Measurements from ENCODE around the gene TRMT2A. TPM values are rescaled to one million over a fixed set of nuclear protein-coding genes. Genes with fewer than 3 reads are reported as not detected.

TRMT2A gene
- total RNA-seq, 4 donors from 2014 or later, result 34.0 to 36.7 (median 35.0) TPM

- TF ChIP-seq POLR2A (IDR thresholded peaks at IDR 0.05; ENCODE audit: low read depth) (no peak), POLR2AphosphoS5 (IDR thresholded peaks at IDR 0.05) (no peak), CTCF (IDR thresholded peaks at IDR 0.05) (no peak), EP300 (IDR thresholded peaks at IDR 0.05) (no peak)
- H3K27ac ChIP-seq (replicated peaks in 1 of 4), result no peak overlapping the region
- no peak for DNase-seq (ENCODE audit: extremely low spot score)
- H3K36me3 ChIP-seq, result peaks cover 0 to 69% (median 56%) of the 10 kb centered on the region in 4 donors
- 74% methylated on average over 7 of the region's 22 CpGs for WGBS
- H3K27me3 ChIP-seq, result no peaks in the 10 kb centered on the region
- no peaks in the 10 kb centered on the region for H3K9me3 ChIP-seq
- H3K4me1 ChIP-seq, result peaks cover 21 to 26% (median 24%) of the 10 kb centered on the region in 4 donors
- no peak overlapping the region for H3K4me3 ChIP-seq
- intact Hi-C loops (cut with DNase I), result no loop called here
Observed at GRCh38 chr22:20141186-20142077, 24.4 kb upstream of the TRMT2A start.

- Histone ChIP-seq H3K9me3 (no peaks in the 10 kb centered on the region), H3K27me3 (no peaks in the 10 kb centered on the region), H3K36me3 (peaks cover 0 to 64% (median 54%) of the 10 kb centered on the region in 4 donors), H3K4me1 (peaks cover 30 to 35% (median 33%) of the 10 kb centered on the region in 4 donors), H3K4me3 (no peak overlapping the region), H3K27ac (replicated peaks in 1 of 4) (no peak overlapping the region)
- no peak for TF ChIP-seq POLR2AphosphoS5 (IDR thresholded peaks at IDR 0.05)
- TF ChIP-seq POLR2A (IDR thresholded peaks at IDR 0.05; ENCODE audit: low read depth), result no peak
- TF ChIP-seq CTCF (IDR thresholded peaks at IDR 0.05), result no peak
- TF ChIP-seq EP300 (IDR thresholded peaks at IDR 0.05), result no peak
- DNase-seq (ENCODE audit: extremely low spot score), result no peak
- 94% methylated on average over 9 of the region's 17 CpGs for WGBS
- intact Hi-C loops (cut with DNase I), result no loop called here
Observed at GRCh38 chr22:20140521-20140964, 23.5 kb upstream of the TRMT2A start.

GRCh38 chr22:20140107-20140445 is 23.1 kb upstream of the TRMT2A start:
- intact Hi-C loops (cut with DNase I), result no loop called here
- WGBS, result no CpG with 5 or more reads among the region's 11 CpGs
- no peak for TF ChIP-seq POLR2AphosphoS5 (IDR thresholded peaks at IDR 0.05)
- TF ChIP-seq CTCF (IDR thresholded peaks at IDR 0.05), result no peak
- no peak for TF ChIP-seq POLR2A (IDR thresholded peaks at IDR 0.05; ENCODE audit: low read depth)
- no peak for TF ChIP-seq EP300 (IDR thresholded peaks at IDR 0.05)
- H3K4me1 ChIP-seq, result peaks cover 34 to 40% (median 37%) of the 10 kb centered on the region in 4 donors
- DNase-seq (ENCODE audit: extremely low spot score), result no peak
- H3K36me3 ChIP-seq, result peaks cover 0 to 59% (median 50%) of the 10 kb centered on the region in 4 donors
- no peak overlapping the region for H3K27ac ChIP-seq (replicated peaks in 1 of 4)
- no peaks in the 10 kb centered on the region for H3K27me3 ChIP-seq
- H3K4me3 ChIP-seq, result no peak overlapping the region
- H3K9me3 ChIP-seq, result no peaks in the 10 kb centered on the region

- H3K4me3 ChIP-seq, result no peak overlapping the region
- H3K27ac ChIP-seq (replicated peaks in 1 of 4), result no peak overlapping the region
- intact Hi-C loops (cut with DNase I), result no loop called here
- no peak for DNase-seq (ENCODE audit: extremely low spot score)
- H3K27me3 ChIP-seq, result no peaks in the 10 kb centered on the region
- TF ChIP-seq CTCF (IDR thresholded peaks at IDR 0.05) (no peak), POLR2AphosphoS5 (IDR thresholded peaks at IDR 0.05) (no peak), POLR2A (IDR thresholded peaks at IDR 0.05; ENCODE audit: low read depth) (no peak), EP300 (IDR thresholded peaks at IDR 0.05) (no peak)
- 91% methylated on average over 27 of the region's 36 CpGs for WGBS
- H3K4me1 ChIP-seq, result peaks cover 40 to 45% (median 43%) of the 10 kb centered on the region in 4 donors
- peaks cover 0 to 54% (median 48%) of the 10 kb centered on the region in 4 donors for H3K36me3 ChIP-seq
- no peaks in the 10 kb centered on the region for H3K9me3 ChIP-seq
Observed at GRCh38 chr22:20139391-20140106, 22.5 kb upstream of the TRMT2A start.

Measured in esophagus muscularis mucosa (tissue), 4 donors.